Tibial nerve (tissue), 4 donors: ENCODE results near the gene KRTAP20-4. TPM values are rescaled to one million over a fixed set of nuclear protein-coding genes. Genes with fewer than 3 reads are reported as not detected.

Source experiments
- DNase-seq, 2 donors: peaks; one replicate each; pipeline ENCODE4 v3.0.0-alpha.2; 2019; ENCODE audit warnings: low spot score in 2 of 2
- H3K27ac ChIP-seq, 4 donors: fragments of 200-600 bp; sonication (generic) in 3 of 4; one replicate each; pipeline ENCODE4 v1.5.1; 2017 to 2019; ENCODE audit warnings: mild to moderate bottlenecking in 1 of 4
- H3K27me3 ChIP-seq, 2 donors: fragments of 200-600 bp; sonication (generic) in 1 of 2; one replicate each; pipeline versions ENCODE4 v1.5.1 to v1.6.0; 2017 to 2019
- H3K36me3 ChIP-seq, 3 donors: fragments of 200-600 bp; sonication (generic); one replicate each; pipeline ENCODE4 v1.5.1; 2018 to 2019
- H3K4me1 ChIP-seq, 4 donors: fragments of 200-600 bp; sonication (generic) in 3 of 4; one replicate each; pipeline ENCODE4 v1.5.1; 2017 to 2019
- H3K4me3 ChIP-seq, 4 donors: fragments of 200-600 bp; sonication (generic) in 3 of 4; one replicate each; pipeline ENCODE4 v1.5.1; 2017 to 2019; ENCODE audit warnings: mild to moderate bottlenecking in 1 of 4, moderate library complexity in 1 of 4
- H3K9me3 ChIP-seq, 4 donors: fragments of 200-600 bp; sonication (generic) in 3 of 4; one replicate each; pipeline ENCODE4 v1.5.1; 2017 to 2019
- EP300 ChIP-seq, 2 donors: sonication (generic); formaldehyde crosslinking; IDR thresholded peaks; one replicate each; pipeline ENCODE4 v1.6.1; 2017; ENCODE audit warnings: antibody characterized with exemption in 2 of 2, mild to moderate bottlenecking in 1 of 2
- POLR2A ChIP-seq, 2 donors: fragments of 450-650 bp; IDR thresholded peaks; one replicate each; pipeline ENCODE4 v1.6.1; 2017; ENCODE audit warnings: antibody characterized with exemption in 2 of 2, mild to moderate bottlenecking in 2 of 2, moderate library complexity in 2 of 2
- WGBS, 2 donors: methylation state at CpG; one replicate each; pipeline ENCODE4 v1.1.5; 2018; 5-methylcytosine and 5-hydroxymethylcytosine counted together
- total RNA-seq, 4 donors: library from RNA; depleted of rRNA; stranded (reverse); fragments of >200 nt; gene quantifications; one replicate each; pipeline ENCODE4 v1.1.0, GENCODE V29; 2016
- TF ChIP-seq, protein P1 (sequence below), 5 experiments: fragments of 200-600 bp in 3 of 5; fragments of 450-650 bp in 2 of 5; sonication (generic) in 3 of 5; IDR thresholded peaks; one replicate each; pipeline ENCODE4 v1.5.1; 2016 to 2019; ENCODE audit warnings: antibody characterized with exemption in 5 of 5, mild to moderate bottlenecking in 3 of 5, moderate library complexity in 2 of 5

The KRTAP20-4 gene
- total RNA-seq, 4 donors from 2014 or later: not detected

DNA sequence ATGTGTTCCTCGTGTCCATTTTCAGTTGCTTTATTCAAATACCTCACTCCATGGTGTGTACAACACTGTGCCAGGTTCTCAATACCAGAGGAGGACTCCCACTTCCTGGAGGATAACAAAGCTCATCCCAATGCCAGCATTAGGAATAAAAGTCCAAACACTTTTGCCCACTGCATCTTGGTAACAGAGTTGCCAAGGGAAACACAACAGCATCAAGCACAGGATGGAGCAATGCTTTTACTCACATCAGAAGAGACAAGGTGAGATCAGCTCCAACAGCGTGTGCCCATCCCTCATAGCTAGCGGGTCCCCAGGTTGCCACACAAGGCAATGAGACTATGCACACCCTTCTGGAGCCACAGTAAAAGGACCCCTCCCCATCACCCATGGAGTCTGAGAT, 2.9 kb downstream of the KRTAP20-4 start:
- H3K4me1 ChIP-seq: no peaks in the 10 kb centered on the region
- 91 to 92% methylated on average over 3 of the region's 3 CpGs for WGBS, 2 donors
- no peaks in the 10 kb centered on the region for H3K36me3 ChIP-seq
- TF ChIP-seq POLR2A (IDR thresholded peaks at IDR 0.05) (no peak), EP300 (IDR thresholded peaks at IDR 0.05) (no peak)
- TF ChIP-seq, protein P1, sequence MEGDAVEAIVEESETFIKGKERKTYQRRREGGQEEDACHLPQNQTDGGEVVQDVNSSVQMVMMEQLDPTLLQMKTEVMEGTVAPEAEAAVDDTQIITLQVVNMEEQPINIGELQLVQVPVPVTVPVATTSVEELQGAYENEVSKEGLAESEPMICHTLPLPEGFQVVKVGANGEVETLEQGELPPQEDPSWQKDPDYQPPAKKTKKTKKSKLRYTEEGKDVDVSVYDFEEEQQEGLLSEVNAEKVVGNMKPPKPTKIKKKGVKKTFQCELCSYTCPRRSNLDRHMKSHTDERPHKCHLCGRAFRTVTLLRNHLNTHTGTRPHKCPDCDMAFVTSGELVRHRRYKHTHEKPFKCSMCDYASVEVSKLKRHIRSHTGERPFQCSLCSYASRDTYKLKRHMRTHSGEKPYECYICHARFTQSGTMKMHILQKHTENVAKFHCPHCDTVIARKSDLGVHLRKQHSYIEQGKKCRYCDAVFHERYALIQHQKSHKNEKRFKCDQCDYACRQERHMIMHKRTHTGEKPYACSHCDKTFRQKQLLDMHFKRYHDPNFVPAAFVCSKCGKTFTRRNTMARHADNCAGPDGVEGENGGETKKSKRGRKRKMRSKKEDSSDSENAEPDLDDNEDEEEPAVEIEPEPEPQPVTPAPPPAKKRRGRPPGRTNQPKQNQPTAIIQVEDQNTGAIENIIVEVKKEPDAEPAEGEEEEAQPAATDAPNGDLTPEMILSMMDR (IDR thresholded peaks at IDR 0.05): no peak
- peaks cover 0 to 8% (median 0%) of the 10 kb centered on the region in 4 donors for H3K9me3 ChIP-seq
- no peak for DNase-seq
- no peak overlapping the region for H3K4me3 ChIP-seq
- no peak overlapping the region for H3K27ac ChIP-seq
- H3K27me3 ChIP-seq: no peaks in the 10 kb centered on the region

- Histone ChIP-seq H3K9me3 (peaks cover 0 to 8% (median 0%) of the 10 kb centered on the region in 4 donors), H3K4me3 (no peak overlapping the region), H3K36me3 (no peaks in the 10 kb centered on the region), H3K4me1 (no peaks in the 10 kb centered on the region), H3K27ac (no peak overlapping the region), H3K27me3 (no peaks in the 10 kb centered on the region)
- DNase-seq: peak in 1 of 2 donors; percentile 16
- 65 to 77% methylated on average over 3 to 4 of the region's 4 CpGs for WGBS, 2 donors
- TF ChIP-seq, protein P1 (IDR thresholded peaks at IDR 0.05): no peak
- no peak for TF ChIP-seq EP300 (IDR thresholded peaks at IDR 0.05)
- TF ChIP-seq POLR2A (IDR thresholded peaks at IDR 0.05): no peak
Observed at GRCh38 chr21:30625449-30626165, 5.2 kb downstream of the KRTAP20-4 start.

DNA sequence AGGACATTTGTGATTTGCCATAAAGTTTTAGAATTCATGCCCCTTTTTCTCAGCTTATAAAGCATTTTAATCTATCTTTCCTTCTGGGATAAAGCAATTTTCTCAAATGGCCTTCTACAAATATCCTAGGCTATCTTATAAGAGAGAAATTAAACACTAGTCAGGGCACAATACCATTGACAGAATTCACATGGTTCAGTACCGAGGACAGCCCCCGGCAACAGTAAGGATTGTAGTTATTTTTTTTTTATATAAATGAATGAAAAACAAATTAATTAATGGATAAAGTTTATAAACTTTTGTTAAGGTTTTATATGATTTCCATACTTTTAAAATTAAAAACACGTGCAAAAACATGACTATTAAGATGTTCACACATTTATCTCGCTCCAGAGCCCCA, 7.7 kb downstream of the KRTAP20-4 start:
- H3K27ac ChIP-seq: no peak overlapping the region
- TF ChIP-seq, protein P1 (IDR thresholded peaks at IDR 0.05): no peak
- no peak for TF ChIP-seq POLR2A (IDR thresholded peaks at IDR 0.05)
- TF ChIP-seq EP300 (IDR thresholded peaks at IDR 0.05): no peak
- H3K27me3 ChIP-seq: no peaks in the 10 kb centered on the region
- H3K4me3 ChIP-seq: no peak overlapping the region
- no peaks in the 10 kb centered on the region for H3K36me3 ChIP-seq
- 74 to 89% methylated on average over 4 of the region's 4 CpGs for WGBS, 2 donors
- peaks cover 0 to 8% (median 0%) of the 10 kb centered on the region in 4 donors for H3K9me3 ChIP-seq
- H3K4me1 ChIP-seq: no peaks in the 10 kb centered on the region
- no peak for DNase-seq

DNA sequence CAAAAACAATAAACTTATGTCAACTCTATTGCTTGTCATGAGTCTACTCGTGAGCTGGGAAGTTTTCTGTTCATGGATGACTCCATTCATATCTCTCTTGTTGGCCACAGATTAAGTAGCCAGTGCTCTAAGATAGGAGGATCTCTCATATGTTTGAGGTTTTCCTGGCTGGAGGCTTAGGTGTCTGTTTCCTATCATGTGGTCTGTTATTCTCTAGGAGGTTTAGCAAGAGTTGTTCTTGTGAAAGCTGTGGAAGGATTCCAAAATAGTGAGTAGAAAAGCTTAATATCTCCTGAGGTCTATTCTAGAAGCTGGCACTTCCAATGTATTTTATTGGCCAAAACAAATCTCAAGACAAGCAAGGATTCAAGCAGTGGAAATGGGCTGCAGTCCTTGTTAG, 8.8 kb downstream of the KRTAP20-4 start:
- Histone ChIP-seq H3K4me3 (no peak overlapping the region), H3K27ac (no peak overlapping the region), H3K27me3 (no peaks in the 10 kb centered on the region), H3K9me3 (peaks cover 0 to 8% (median 0%) of the 10 kb centered on the region in 4 donors), H3K4me1 (no peaks in the 10 kb centered on the region), H3K36me3 (no peaks in the 10 kb centered on the region)
- TF ChIP-seq EP300 (IDR thresholded peaks at IDR 0.05): no peak
- TF ChIP-seq, protein P1 (IDR thresholded peaks at IDR 0.05): no peak
- TF ChIP-seq POLR2A (IDR thresholded peaks at IDR 0.05): no peak
- WGBS, 2 donors: 49 to 58% methylated on average over 1 of the region's 1 CpG
- DNase-seq: peak in 1 of 2 donors; percentile 15

DNA sequence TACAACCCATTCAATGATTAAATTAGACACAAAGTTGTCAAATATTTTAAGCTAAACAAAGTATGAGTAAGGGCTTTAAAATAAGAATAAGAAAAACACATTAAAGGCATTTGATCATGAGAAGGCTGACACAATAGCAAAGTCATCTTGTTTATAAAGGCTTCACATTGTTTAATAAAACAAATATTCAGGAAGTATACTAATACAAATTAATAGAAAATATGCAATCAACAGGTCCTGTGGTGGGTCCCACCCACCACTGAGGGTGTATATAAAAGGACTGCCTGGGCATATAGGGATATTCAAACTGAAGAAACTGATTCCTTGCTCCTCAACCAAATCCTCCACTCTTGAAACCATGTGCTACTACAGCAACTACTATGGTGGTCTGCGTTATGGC, 14.5 kb downstream of the KRTAP20-4 start, which contains the start of gene KRTAP20-2:
Gene KRTAP20-2, plus strand, starts transcription at position 301 of the 400 bp plus-strand sequence. Its CDS starts 58 bp downstream, at position 359.
- Histone ChIP-seq H3K4me1 (no peaks in the 10 kb centered on the region), H3K36me3 (no peaks in the 10 kb centered on the region), H3K27me3 (no peaks in the 10 kb centered on the region), H3K9me3 (no peaks in the 10 kb centered on the region), H3K4me3 (no peak within 1 kb of the TSS), H3K27ac (no peak within 1 kb of the TSS)
- DNase-seq: no peak
- 94 to 100% methylated on average over 1 of the region's 1 CpG for WGBS, 2 donors
- TF ChIP-seq POLR2A (IDR thresholded peaks at IDR 0.05) (no peak), EP300 (IDR thresholded peaks at IDR 0.05) (no peak)
- TF ChIP-seq, protein P1 (IDR thresholded peaks at IDR 0.05): no peak
